GM18505 (cell line): ENCODE measurements around the gene UTP4.

ENCODE experiments used
- ATAC-seq: cut with Tn5 transposase; IDR thresholded peaks from one replicate; pipeline ENCODE4 v1.9.1; 2021; ENCODE audit not compliant: unreplicated experiment
- POLR2A ChIP-seq: IDR thresholded peaks from 4 replicates; pipeline ENCODE4 v1.6.1; 2011; ENCODE audit warnings: borderline replicate concordance; ENCODE audit not compliant: insufficient read depth, insufficient read length; ENCODE audit errors: extremely low read depth

Gene UTP4

DNA sequence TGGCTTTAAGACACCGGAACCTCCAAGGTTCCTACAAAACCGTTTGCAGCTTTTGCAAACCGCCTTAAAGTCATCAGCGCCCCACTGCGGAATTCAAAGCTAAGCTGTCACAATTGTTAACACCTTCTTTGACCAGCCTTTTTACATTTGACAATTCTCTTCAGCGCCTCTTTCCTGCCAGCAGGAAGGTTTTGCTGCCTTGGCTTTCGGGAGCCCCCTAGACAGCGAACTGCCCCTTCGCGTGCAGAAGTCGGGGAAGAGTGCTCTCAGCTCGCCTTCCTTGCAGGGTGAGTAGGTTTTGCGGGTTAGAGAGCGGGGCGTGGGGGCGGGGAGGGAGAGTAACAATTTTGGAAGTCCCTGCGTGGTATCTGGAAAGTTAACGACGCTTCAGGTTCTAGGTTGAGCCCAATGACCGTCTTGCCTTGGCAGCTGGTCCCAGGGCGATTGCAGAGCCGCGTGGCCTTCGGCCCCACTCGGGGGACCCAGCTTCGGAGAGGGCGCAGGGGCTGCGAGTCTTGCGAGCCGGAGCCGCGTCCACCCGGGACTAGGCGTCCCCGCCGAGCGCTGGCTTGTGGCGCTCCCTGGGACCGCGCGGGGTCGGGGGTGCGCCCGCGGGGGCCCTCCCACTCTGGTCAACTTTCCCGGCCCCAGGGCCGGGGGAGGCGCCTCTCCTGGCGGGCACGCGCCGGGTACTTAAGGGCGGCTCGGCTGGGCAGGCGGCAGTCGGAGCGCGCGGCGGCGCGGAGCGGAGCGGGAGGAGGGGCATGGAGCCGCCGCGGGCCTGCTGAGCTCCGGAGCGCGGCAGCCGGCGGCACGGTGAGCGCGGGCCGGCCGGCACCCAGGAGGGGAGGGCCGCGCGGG, 26.7 kb upstream of the UTP4 start, which contains the start of gene HAS3:
Gene HAS3, plus strand, starts transcription at position 153 of the 861 bp plus-strand sequence. CDS start 3,743 bp downstream, outside the sequence.
- no peak for TF ChIP-seq POLR2A
- no peak for ATAC-seq

DNA sequence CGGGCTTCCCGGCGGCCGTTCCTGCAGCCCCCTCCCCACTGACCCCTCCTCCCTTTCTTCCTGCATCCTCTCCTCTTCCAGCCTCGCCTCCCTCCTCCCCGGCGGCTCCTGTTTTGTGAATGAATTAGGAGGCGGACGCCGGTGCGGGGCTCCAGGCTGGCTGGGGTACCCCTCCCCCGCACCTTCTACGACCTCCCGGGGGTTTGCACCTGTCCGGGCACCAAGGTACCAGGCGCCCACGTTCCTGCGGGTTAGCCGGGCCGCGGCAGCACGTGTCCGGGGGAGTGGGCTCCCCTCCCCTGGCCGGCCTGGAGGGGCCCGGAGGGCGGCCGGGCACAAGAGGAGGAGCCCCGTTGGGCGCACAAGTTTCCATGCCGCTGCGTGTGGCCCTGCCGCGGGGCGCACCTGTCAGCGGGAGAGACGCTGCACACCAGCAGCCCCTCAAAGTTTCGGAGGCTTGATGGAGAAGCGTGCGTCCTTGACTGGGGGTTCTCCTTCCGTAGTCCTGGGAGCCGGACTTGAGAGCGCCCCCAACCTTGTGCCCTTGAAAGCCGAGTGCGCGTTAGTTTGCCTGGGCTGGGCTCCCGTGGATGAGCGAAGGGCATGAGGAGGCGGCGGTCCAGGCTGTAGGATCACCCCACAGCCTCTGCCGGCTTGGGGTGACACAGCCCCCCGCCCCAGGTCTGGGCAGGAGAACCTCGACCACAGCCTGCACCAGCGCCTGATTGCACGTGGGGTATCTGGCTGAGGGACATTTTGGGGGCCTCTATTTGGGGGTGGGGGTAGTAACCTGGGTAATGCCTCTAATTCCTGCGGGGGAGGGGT, 25.7 kb upstream of the UTP4 start:
- no peak for TF ChIP-seq POLR2A

DNA sequence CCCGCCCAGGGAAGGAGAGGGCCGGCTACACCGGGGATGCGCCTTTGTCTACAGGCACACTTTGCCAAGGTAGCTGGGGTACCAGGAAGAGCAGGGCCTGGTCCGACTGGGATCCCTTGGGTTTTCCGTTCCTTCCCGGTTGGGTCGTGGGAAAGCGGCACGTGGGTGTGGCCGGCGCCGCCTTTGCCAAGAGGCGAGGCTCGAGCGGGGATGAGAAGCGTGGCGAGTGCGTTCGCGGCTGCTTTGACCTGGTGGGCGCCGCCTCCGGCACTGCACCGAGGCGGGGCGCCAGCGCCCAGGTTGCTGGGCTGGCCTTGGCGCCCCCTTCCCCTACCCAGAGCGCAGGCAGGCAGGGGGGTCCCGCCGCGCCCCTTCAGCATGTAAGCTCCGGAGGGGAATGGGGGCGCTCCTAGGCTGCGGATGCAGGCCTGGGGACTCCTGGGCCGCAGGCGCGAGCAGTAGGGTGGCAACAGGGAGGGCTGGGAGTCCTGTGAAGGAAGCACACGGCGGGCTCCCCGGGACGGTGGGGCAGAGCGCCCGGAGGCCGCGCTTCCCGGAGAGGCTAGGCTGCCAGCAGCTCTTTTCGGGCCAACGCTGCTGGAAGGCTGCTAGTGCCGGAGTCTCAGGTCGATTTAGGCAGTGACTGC, 25.0 kb upstream of the UTP4 start:
- no peak for ATAC-seq
- TF ChIP-seq POLR2A, result no peak

More for the DNA sequence above, 25.7 kb upstream of the UTP4 start:
- no peak for ATAC-seq

DNA sequence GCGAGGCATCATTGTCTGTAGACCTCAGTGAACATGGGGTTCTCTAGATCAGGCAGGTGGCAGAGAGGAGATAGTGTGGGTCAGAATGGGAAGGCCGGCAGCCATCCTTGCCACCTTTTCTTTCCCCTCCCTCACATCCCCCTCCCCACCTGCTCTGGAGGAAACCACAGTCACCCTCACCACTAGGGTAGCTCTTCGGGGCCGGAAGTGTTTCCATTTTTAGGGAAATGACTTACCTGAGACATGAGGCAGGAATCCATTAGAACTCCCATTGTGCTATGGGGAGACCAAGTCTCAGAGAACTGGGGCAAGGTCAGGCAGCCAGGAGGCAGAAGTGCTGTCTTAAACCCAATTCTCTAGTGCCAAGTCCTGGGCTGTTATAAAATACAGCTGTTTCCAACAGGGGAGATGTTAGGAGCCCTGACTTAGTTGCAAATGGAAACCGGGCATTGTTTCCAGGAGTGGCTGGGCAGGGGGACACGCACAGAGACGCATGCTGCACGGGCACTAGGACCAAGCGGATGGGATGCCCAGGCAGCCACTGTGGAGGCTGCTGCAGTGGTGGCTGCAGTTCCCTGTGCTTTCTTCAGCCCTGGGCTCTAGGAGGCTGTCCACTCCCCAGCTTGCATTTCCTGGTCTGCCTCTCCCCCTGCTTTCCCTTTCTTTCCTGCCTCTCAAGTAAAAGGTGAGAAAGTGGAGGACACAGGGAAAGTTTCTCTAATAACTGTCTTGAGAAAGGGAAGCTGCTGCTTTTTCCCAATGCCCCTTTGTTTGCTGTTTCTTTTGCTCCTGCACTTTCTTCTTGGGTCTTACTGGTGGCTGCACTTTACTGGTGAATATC, 24.2 kb upstream of the UTP4 start:
- ATAC-seq, result no peak
- TF ChIP-seq POLR2A, result no peak

DNA sequence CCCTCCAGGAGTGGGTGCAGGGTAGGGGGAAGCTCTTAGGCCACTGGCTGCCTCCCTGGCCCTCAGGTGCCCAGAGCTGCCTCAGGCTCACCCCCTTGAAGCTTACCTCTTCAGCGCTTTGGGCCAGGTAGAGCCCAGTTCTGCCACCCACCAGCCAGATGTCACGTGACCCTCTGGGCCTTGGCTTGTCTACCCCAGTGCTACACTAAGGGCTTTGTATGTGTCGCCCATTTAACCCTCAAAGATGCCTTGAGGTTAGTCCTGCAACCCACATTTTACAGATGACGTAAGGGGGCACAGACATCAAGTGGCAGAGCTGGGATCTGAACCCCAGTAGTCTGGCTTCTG, 23.6 kb upstream of the UTP4 start:
- no peak for ATAC-seq
- TF ChIP-seq POLR2A, result no peak

DNA sequence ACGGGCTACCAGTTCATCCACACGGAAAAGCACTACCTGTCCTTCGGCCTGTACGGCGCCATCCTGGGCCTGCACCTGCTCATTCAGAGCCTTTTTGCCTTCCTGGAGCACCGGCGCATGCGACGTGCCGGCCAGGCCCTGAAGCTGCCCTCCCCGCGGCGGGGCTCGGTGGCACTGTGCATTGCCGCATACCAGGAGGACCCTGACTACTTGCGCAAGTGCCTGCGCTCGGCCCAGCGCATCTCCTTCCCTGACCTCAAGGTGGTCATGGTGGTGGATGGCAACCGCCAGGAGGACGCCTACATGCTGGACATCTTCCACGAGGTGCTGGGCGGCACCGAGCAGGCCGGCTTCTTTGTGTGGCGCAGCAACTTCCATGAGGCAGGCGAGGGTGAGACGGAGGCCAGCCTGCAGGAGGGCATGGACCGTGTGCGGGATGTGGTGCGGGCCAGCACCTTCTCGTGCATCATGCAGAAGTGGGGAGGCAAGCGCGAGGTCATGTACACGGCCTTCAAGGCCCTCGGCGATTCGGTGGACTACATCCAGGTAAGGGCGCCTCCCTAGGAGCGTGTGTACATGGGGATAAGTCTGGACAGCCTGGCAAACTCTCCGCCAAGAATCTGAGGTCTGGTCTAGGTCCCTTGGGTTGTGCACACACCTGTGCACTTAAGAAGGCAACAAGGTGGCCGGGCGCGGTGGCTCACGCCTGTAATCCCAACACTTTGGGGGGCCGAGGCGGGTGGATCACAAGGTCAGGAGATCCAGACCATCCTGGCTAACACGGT, 22.8 kb upstream of the UTP4 start:
- no peak for ATAC-seq

DNA sequence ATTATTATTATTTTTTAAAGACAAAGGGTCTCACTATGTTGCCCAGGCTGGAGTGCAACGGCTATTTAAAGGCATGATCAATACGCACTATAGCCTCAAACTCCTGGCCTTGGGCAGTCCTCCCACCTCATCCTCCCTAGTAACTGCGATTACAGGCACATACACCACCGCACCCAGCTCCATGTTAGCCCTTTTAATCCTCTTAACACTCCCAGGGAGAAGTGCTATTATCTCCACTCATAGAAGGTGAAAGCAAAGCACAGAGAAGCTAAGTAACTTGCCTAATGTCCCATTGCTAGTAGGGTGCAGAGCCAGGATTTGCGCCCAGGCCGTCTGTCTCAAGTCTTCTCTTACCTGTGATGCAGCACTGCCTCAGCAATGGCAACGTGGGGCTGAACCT, 22.0 kb upstream of the UTP4 start:
- TF ChIP-seq POLR2A, result no peak
- ATAC-seq, result no peak

More for the DNA sequence above, 22.8 kb upstream of the UTP4 start:
- no peak for TF ChIP-seq POLR2A

DNA sequence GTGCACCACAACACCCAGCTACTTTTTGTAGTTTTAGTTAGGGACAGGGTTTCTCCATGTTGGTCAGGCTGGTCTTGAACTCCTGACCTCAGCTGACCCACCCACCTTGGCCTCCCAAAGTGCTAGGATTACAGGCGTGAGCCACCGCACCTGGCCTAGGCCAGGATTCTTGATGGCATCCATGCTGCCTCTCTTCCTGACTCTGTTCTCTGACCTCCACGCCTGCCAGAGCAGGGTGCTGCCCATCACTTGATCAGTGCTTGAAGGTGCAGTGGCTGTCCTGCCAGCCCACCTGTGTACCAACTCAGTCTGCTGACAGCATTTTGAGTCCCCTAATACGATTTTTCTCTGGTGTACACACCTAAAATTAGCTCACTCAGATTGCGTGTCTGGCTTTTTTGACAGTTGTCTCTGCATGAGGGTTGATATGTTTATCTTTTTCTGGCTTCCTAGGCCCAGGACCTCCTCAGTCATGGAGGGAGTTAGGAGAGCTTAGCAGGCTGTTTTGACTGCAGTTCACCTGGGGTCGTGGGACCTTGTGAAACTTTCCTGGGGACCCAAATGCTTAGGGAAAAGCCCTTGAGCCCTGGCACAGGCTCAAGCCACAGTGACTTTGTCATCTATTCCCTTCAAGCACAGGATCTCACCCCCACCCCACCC, 21.1 kb upstream of the UTP4 start:
- no peak for TF ChIP-seq POLR2A
- ATAC-seq, result no peak

DNA sequence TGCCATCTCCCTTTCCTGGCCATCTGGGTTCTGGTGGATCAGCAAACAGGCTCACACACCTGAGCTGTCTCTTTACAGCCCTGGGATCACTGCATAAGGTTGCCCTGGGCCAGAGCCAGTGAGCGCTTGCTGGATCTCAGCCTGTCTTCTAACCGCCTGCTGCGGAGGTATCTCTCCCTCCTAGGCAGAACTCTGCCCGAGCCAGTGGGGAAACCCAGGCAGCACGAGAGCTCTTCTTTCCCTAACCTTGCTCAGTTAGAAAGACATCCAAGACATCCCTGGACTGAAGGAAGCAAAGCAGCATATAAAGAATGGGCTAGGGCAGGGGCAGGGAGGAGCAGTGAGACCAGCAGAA, 20.6 kb upstream of the UTP4 start:
- ATAC-seq, result no peak
- TF ChIP-seq POLR2A, result no peak

DNA sequence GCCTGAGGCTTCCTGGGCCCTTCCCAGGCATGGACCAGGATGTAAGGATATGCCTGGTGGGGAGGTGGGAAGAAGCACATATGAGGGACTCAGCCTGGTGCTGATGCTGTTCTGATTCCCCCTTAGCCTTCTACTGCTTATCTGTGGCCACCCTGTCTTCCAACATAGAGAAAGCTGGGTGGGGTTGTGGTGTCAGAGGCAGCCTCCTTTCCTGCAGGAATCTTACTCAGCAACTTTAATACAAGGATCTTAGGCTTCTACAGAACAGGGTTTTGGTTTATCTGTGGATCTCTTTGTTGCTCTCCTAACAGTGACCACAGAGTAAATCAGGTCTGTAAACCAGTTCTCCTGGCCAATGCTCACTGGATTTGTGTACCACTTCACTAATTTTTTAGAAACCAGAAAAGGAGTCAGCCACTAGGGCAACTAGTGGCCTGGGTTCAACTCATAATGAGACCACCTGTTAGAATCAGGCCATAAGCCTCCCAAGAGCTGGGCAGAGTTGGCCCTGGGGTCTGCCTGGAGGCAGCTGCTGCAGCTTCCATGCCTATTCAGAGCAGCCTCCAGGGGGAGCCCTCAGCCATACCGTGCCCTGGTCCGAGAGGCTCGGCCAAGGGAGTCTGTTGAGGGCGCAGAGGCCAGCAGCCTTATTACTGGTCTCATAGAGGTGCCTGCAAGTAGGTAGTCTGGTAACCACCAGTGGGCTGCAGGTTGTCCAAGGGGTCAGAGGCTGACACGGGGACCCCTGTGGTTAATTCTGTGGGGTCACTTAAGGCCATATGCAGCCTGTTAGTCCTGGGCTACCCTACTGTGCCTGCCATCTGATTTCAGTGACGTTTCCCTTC, 19.9 kb upstream of the UTP4 start:
- ATAC-seq, result no peak
- no peak for TF ChIP-seq POLR2A

DNA sequence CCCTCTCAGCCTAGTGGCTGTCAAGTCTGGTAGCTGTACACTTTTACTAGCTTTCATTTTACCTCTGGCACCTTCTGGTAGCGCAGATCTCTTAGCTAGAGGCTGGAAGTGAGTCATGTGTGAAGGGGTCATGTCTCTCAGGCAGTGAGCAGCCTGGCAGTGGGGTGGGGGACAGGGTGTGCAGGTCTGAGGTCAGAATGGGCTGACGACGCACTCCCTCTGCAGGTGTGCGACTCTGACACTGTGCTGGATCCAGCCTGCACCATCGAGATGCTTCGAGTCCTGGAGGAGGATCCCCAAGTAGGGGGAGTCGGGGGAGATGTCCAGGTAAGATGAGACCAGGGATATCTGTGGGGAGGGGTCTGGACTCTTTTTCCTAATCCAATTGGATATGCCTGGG, 19.2 kb upstream of the UTP4 start:
- no peak for ATAC-seq
- no peak for TF ChIP-seq POLR2A
